H1 (cell line): Measurements from ENCODE around the gene SLCO2A1. TPM values are rescaled to one million over a fixed set of nuclear protein-coding genes. Genes with fewer than 3 reads are reported as not detected.
A peak's percentile ranks its signal among the peaks of the same experiment; 100 is the strongest.

Experiments used
- CTCF ChIA-PET: fragments of 300-600 bp; sonication (Branson Sonifier 250); formaldehyde crosslinking; loops from one replicate; lab custom pipeline; 2021; ENCODE audit not compliant: partially characterized antibody; lab: Charles Lee
- POLR2A ChIA-PET: fragments of 300-600 bp; sonication (Branson Sonifier 250); formaldehyde crosslinking; loops from one replicate; lab custom pipeline; 2021; ENCODE audit warnings: inconsistent platforms; ENCODE audit not compliant: partially characterized antibody; lab: Charles Lee
- DNase-seq, 2 experiments: peaks; one replicate each; pipeline versions ENCODE4 v3.0.0 to v3.0.0-alpha.2; 2010 to 2022; ENCODE audit warnings: low spot score in 2 of 2, low read depth in 1 of 2, mixed read lengths in 1 of 2
- FAIRE-seq: peaks from 2 replicates; lab custom pipeline; 2011; peaks lifted over from hg19 to GRCh38; lab: Jason Lieb, UNC
- H2AFZ ChIP-seq: 2 replicates; pipeline ENCODE4 v1.8.1; 2012; ENCODE audit warnings: low read length, inconsistent platforms
- H2AK5ac ChIP-seq: 2 replicates; pipeline ENCODE4 v1.6.1; 2013; ENCODE audit warnings: low read depth, low read length
- H2BK120ac ChIP-seq: replicated peaks from 2 replicates; pipeline ENCODE3; 2013; ENCODE audit warnings: low read depth, low read length, inconsistent platforms
- H2BK12ac ChIP-seq: 2 replicates; pipeline ENCODE4 v1.6.1; 2013; ENCODE audit warnings: low read depth, low read length
- H2BK15ac ChIP-seq: 2 replicates; pipeline ENCODE4 v1.6.1; 2013; ENCODE audit warnings: low read length
- H2BK20ac ChIP-seq: 2 replicates; pipeline ENCODE4 v1.6.1; 2013; ENCODE audit warnings: low read length
- H2BK5ac ChIP-seq: 2 replicates; pipeline ENCODE4 v1.6.1; 2013; ENCODE audit warnings: low read depth, low read length
- H3K14ac ChIP-seq: 2 replicates; pipeline ENCODE4 v1.6.1; 2013; ENCODE audit warnings: inconsistent platforms; ENCODE audit not compliant: insufficient read length
- H3K18ac ChIP-seq: 2 replicates; pipeline ENCODE4 v1.6.1; 2013; ENCODE audit warnings: low read length; ENCODE audit errors: extremely low read depth
- H3K23ac ChIP-seq: 2 replicates; pipeline ENCODE4 v1.6.1; 2013; ENCODE audit warnings: inconsistent platforms; ENCODE audit not compliant: insufficient read length
- H3K23me2 ChIP-seq: 2 replicates; pipeline ENCODE4 v1.6.1; 2013; ENCODE audit warnings: low read depth, low read length
- H3K27ac ChIP-seq: 2 replicates; pipeline ENCODE4 v1.6.1; 2011; ENCODE audit warnings: low read depth, low read length, inconsistent platforms
- H3K27me3 ChIP-seq, 4 experiments: replicated peaks in 1 of 4; 1 replicate in 1 of 4; 2 replicates in 3 of 4; pipeline versions ENCODE4 v1.6.1 to v1.8.1; 2011 to 2013; ENCODE audit warnings: low read length in 3 of 4, mild to moderate bottlenecking in 3 of 4, inconsistent platforms in 2 of 4, mixed read lengths in 2 of 4, moderate library complexity in 1 of 4; ENCODE audit not compliant: control insufficient read depth in 3 of 4, insufficient read depth in 3 of 4; ENCODE audit errors: extremely low read depth in 1 of 4
- H3K36me3 ChIP-seq, 4 experiments: 2 replicates each; pipeline versions ENCODE4 v1.6.1 to v1.8.1; 2011 to 2013; ENCODE audit warnings: mild to moderate bottlenecking in 4 of 4, low read length in 3 of 4, moderate library complexity in 2 of 4, control low read depth in 1 of 4, inconsistent platforms in 1 of 4; ENCODE audit not compliant: insufficient read depth in 4 of 4, control insufficient read depth in 2 of 4
- H3K4ac ChIP-seq: replicated peaks from 2 replicates; pipeline ENCODE3; 2013; ENCODE audit warnings: low read length, low read depth, mixed read lengths, inconsistent platforms; ENCODE audit not compliant: insufficient read length
- H3K4me1 ChIP-seq, 4 experiments: replicated peaks in 1 of 4; 1 replicate in 1 of 4; 2 replicates in 3 of 4; pipeline versions ENCODE4 v1.6.1 to v1.8.1; 2011 to 2013; ENCODE audit warnings: low read length in 3 of 4, inconsistent platforms in 2 of 4, mixed read lengths in 1 of 4; ENCODE audit not compliant: insufficient read depth in 4 of 4, control insufficient read depth in 3 of 4
- H3K4me2 ChIP-seq, 2 experiments: 2 replicates each; pipeline versions ENCODE4 v1.6.1 to v1.8.1; 2011 to 2013; ENCODE audit warnings: low read depth in 2 of 2, low read length in 2 of 2, control low read depth in 1 of 2, inconsistent platforms in 1 of 2, mild to moderate bottlenecking in 1 of 2; ENCODE audit not compliant: insufficient read depth in 1 of 2
- H3K4me3 ChIP-seq, 4 experiments: fragments of 200-600, 300-600 bp in 1 of 4; sonication (generic), shearing (Covaris generic), sonication (Bioruptor Twin) in 1 of 4; 2 replicates each; pipeline versions ENCODE4 v1.5.1 to v1.8.1; 2011 to 2016; ENCODE audit warnings: low read length in 4 of 4, low read depth in 3 of 4, control low read depth in 2 of 4, inconsistent platforms in 2 of 4, mild to moderate bottlenecking in 2 of 4, mixed read lengths in 1 of 4, moderate library complexity in 1 of 4; ENCODE audit not compliant: insufficient read depth in 2 of 4; ENCODE audit errors: extremely low read depth in 1 of 4
- H3K56ac ChIP-seq: replicated peaks from 2 replicates; pipeline ENCODE3; 2013; ENCODE audit warnings: low read depth, mild to moderate bottlenecking, mixed read lengths, low read length, inconsistent platforms; ENCODE audit not compliant: insufficient read length
- H3K79me1 ChIP-seq: 2 replicates; pipeline ENCODE4 v1.6.1; 2013; ENCODE audit warnings: low read depth, low read length, control low read depth
- H3K79me2 ChIP-seq, 2 experiments: 2 replicates each; pipeline versions ENCODE4 v1.6.1 to v1.8.1; 2012 to 2013; ENCODE audit warnings: low read length in 2 of 2, mild to moderate bottlenecking in 2 of 2, inconsistent platforms in 1 of 2; ENCODE audit not compliant: insufficient read depth in 2 of 2, control insufficient read depth in 1 of 2
- H3K9ac ChIP-seq, 4 experiments: replicated peaks in 1 of 4; 1 replicate in 1 of 4; 2 replicates in 3 of 4; pipeline versions ENCODE4 v1.6.1 to v1.8.1; 2011 to 2013; ENCODE audit warnings: low read depth in 3 of 4, low read length in 3 of 4, control low read depth in 2 of 4, mild to moderate bottlenecking in 2 of 4, moderate library complexity in 2 of 4, inconsistent platforms in 1 of 4; ENCODE audit errors: extremely low read depth in 1 of 4
- H3K9me3 ChIP-seq, 2 experiments: 2 replicates each; pipeline versions ENCODE4 v1.6.1 to v1.8.1; 2012 to 2013; ENCODE audit warnings: mild to moderate bottlenecking in 2 of 2, moderate library complexity in 2 of 2, control low read depth in 1 of 2, inconsistent platforms in 1 of 2, low read depth in 1 of 2, low read length in 1 of 2, mixed read lengths in 1 of 2; ENCODE audit not compliant: insufficient read depth in 2 of 2
- H4K20me1 ChIP-seq, 2 experiments: replicated peaks in 1 of 2; 2 replicates each; pipeline versions ENCODE3 to v1.8.1; 2011 to 2013; ENCODE audit warnings: inconsistent platforms in 2 of 2, low read length in 2 of 2, mild to moderate bottlenecking in 1 of 2; ENCODE audit not compliant: insufficient read depth in 2 of 2, control insufficient read depth in 1 of 2
- H4K5ac ChIP-seq: 2 replicates; pipeline ENCODE4 v1.6.1; 2013; ENCODE audit warnings: low read length, low read depth, mixed read lengths, inconsistent platforms; ENCODE audit not compliant: insufficient read length
- H4K8ac ChIP-seq: 2 replicates; pipeline ENCODE4 v1.8.0; 2013; ENCODE audit warnings: mild to moderate bottlenecking, moderate library complexity, low read length, inconsistent platforms; ENCODE audit not compliant: insufficient read depth; ENCODE audit errors: extremely low read depth
- H4K91ac ChIP-seq: replicated peaks from 2 replicates; pipeline ENCODE3; 2013; ENCODE audit warnings: low read length, mixed read lengths, inconsistent platforms; ENCODE audit not compliant: insufficient read length
- BRCA1 ChIP-seq: IDR thresholded peaks from 2 replicates; pipeline ENCODE4 v1.6.1; 2012; ENCODE audit warnings: low read depth, low read length, improper control_type of control experiment
- E2F6 ChIP-seq: IDR thresholded peaks from 2 replicates; pipeline ENCODE4 v1.6.1; 2012; ENCODE audit warnings: inconsistent platforms
- FOSL1 ChIP-seq: IDR thresholded peaks from 2 replicates; pipeline ENCODE4 v1.6.1; 2011; ENCODE audit warnings: mild to moderate bottlenecking, low read depth, low read length, moderate library complexity; ENCODE audit not compliant: insufficient read depth
- GABPA ChIP-seq: IDR thresholded peaks from 2 replicates; pipeline ENCODE4 v1.6.1; 2011; ENCODE audit warnings: mild to moderate bottlenecking, low read length, moderate library complexity, borderline replicate concordance; ENCODE audit not compliant: insufficient read depth
- KDM1A ChIP-seq: fragments of 200-600, 300-600 bp; sonication (generic); IDR thresholded peaks from 2 replicates; pipeline ENCODE4 v1.7.1; 2016; ENCODE audit warnings: mild to moderate bottlenecking, low read length, borderline replicate concordance
- MAX ChIP-seq: IDR thresholded peaks from 2 replicates; pipeline ENCODE4 v1.6.1; 2012; ENCODE audit warnings: inconsistent platforms
- SIN3A ChIP-seq, 2 experiments: IDR thresholded peaks in 1 of 2; conservative IDR thresholded peaks in 1 of 2; 2 replicates each; pipeline ENCODE4 v1.6.1; 2011 to 2012; ENCODE audit warnings: low read length in 2 of 2, improper control_type of control experiment in 1 of 2, low read depth in 1 of 2, mild to moderate bottlenecking in 1 of 2
- SIRT6 ChIP-seq: IDR thresholded peaks from one replicate; pipeline ENCODE4 v1.7.1; 2012; ENCODE audit warnings: low read length, inconsistent platforms
- USF2 ChIP-seq: IDR thresholded peaks from 2 replicates; pipeline ENCODE4 v1.6.1; 2011; ENCODE audit warnings: low read length, improper control_type of control experiment
- YY1 ChIP-seq: IDR thresholded peaks from 2 replicates; pipeline ENCODE4 v1.6.1; 2011; ENCODE audit warnings: low read depth, mild to moderate bottlenecking, low read length
- WGBS, 2 experiments: shearing (Covaris generic) in 1 of 2; methylation state at CpG; one replicate each; pipeline versions ENCODE4 v1.1.6 to v1.1.7; 2013 to 2015; ENCODE audit warnings: low lambda C conversion rate in 2 of 2, mixed read lengths in 2 of 2, inconsistent platforms in 1 of 2, low coverage in 1 of 2, missing lambda C conversion rate in 1 of 2; ENCODE audit not compliant: insufficient replicate concordance in 2 of 2, insufficient coverage in 1 of 2, insufficient read length in 1 of 2; ENCODE audit errors: extremely low coverage in 1 of 2, missing lambda C conversion rate in 1 of 2; 5-methylcytosine and 5-hydroxymethylcytosine counted together
- polyA plus RNA-seq, 7 experiments: library from polyadenylated mRNA; depleted of rRNA in 3 of 7; stranded (reverse) in 5 of 7; unstranded in 2 of 7; fragments of >200 nt in 5 of 7; fragments of 200-250 nt in 2 of 7; gene quantifications; 1 replicate in 5 of 7; 2 replicates in 1 of 7; 4 replicates in 1 of 7; pipeline versions ENCODE4 v1.2.1 to v1.2.3, GENCODE V29; 2011 to 2013; ENCODE audit warnings: missing spikeins in 2 of 7, mixed read lengths in 2 of 7
- total RNA-seq: library from RNA; stranded (reverse); fragmentation: NEBNext Ultra II Directional; extraction: Animal tissue kit (Norgen Biotek cat#: 25700); gene quantifications from 2 replicates; pipeline ENCODE4 v1.2.1, GENCODE V29; 2021

The SLCO2A1 gene
- total and polyA plus RNA-seq, 2 of the 8 experiments (the other 6 are each of a cell fraction or from before 2014, with no cell fraction given): 1.1 to 2.3 TPM

GRCh38 chr3:133886031-133886722 lies 143.5 kb downstream of the SLCO2A1 start:
- H3K4ac ChIP-seq: no peak overlapping the region
- FAIRE-seq (no peak), DNase-seq (peak in 1 of 2 experiments; percentile 30)
- H3K27me3 ChIP-seq: no peaks in the 10 kb centered on the region; a peak in 1 of 7 replicates
- no peak overlapping the region for H2BK120ac ChIP-seq
- no peak overlapping the region for H3K4me3 ChIP-seq
- H3K4me2 ChIP-seq: no peak overlapping the region
- no peak overlapping the region for H3K27ac ChIP-seq
- ChIA-PET POLR2A (interaction anchor here (1.9 kb wide), 1 partner anchor 14 kb away, joined by 4 read pairs; no protein-coding TSS in a partner anchor), CTCF (interaction anchor here (0.9 to 1.2 kb wide), 3 partner anchors 10 to 95 kb away, joined by 3 to 4 read pairs (median 3); no protein-coding TSS in a partner anchor)
- no peaks in the 10 kb centered on the region; the same call in 1 of the 2 replicates for H3K79me1 ChIP-seq
- no peak overlapping the region for H2AFZ ChIP-seq
- no peak overlapping the region for H4K5ac ChIP-seq
- no peak overlapping the region for H2BK5ac ChIP-seq
- no peak overlapping the region for H4K8ac ChIP-seq
- H3K23ac ChIP-seq: no peak overlapping the region
- H4K91ac ChIP-seq: no peak overlapping the region
- no peaks in the 10 kb centered on the region for H3K23me2 ChIP-seq
- H3K18ac ChIP-seq: no peak overlapping the region
- H4K20me1 ChIP-seq: no peaks in the 10 kb centered on the region
- no peak overlapping the region for H2BK12ac ChIP-seq
- H3K14ac ChIP-seq: no peak overlapping the region
- H3K9me3 ChIP-seq: no peaks in the 10 kb centered on the region
- H2AK5ac ChIP-seq: no peak overlapping the region
- peaks cover 0 to 6% (median 1%) of the 10 kb centered on the region in 4 experiments; a peak in 2 of 7 replicates for H3K4me1 ChIP-seq
- H2BK15ac ChIP-seq: no peak overlapping the region
- H3K79me2 ChIP-seq: no peaks in the 10 kb centered on the region
- no peak overlapping the region for H2BK20ac ChIP-seq
- H3K9ac ChIP-seq: no peak overlapping the region
- H3K36me3 ChIP-seq: no peaks in the 10 kb centered on the region
- WGBS, 2 experiments: 87% methylated on average over 7 of the region's 7 CpGs; no CpG with 5 or more reads in 1 of the 2 experiments
- H3K56ac ChIP-seq: no peak overlapping the region
- TF ChIP-seq KDM1A: no peak
- TF ChIP-seq GABPA: no peak
- no peak for TF ChIP-seq E2F6
- no peak for TF ChIP-seq SIRT6
- no peak for TF ChIP-seq USF2
- no peak for TF ChIP-seq SIN3A (conservative IDR thresholded peaks at IDR 0.05 in 1 of 2, IDR thresholded peaks at IDR 0.05 in 1 of 2; ENCODE audit: low read depth in 1 of 2, low read length in 2 of 2)
- no peak for TF ChIP-seq FOSL1
- TF ChIP-seq YY1: no peak
- no peak for TF ChIP-seq MAX
- TF ChIP-seq BRCA1: no peak
